Keratinocyte (primary cell): ENCODE results near the gene YTHDF2.
"Not testable (repeated sequence)": the region's sequence is repeated elsewhere in the genome, so short reads cannot be mapped to it uniquely, and the experiment has no call there.

Experiments
- EZH2 ChIP-seq: IDR thresholded peaks from one replicate; pipeline ENCODE4 v1.6.1; 2012; ENCODE audit warnings: inconsistent platforms, mild to moderate bottlenecking, low read length, moderate library complexity
- TF ChIP-seq, protein P1 (sequence below), 3 experiments: IDR thresholded peaks in 1 of 3; conservative IDR thresholded peaks in 1 of 3; optimal IDR thresholded peaks in 1 of 3; 2 replicates in 2 of 3; 3 replicates in 1 of 3; pipeline versions ENCODE3 to v1.5.1; 2011; ENCODE audit warnings: low read length in 3 of 3, mild to moderate bottlenecking in 3 of 3, moderate library complexity in 2 of 3, control low read depth in 1 of 3, inconsistent platforms in 1 of 3; ENCODE audit not compliant: insufficient read depth in 2 of 3; ENCODE audit errors: extremely low read depth in 1 of 3

DNA sequence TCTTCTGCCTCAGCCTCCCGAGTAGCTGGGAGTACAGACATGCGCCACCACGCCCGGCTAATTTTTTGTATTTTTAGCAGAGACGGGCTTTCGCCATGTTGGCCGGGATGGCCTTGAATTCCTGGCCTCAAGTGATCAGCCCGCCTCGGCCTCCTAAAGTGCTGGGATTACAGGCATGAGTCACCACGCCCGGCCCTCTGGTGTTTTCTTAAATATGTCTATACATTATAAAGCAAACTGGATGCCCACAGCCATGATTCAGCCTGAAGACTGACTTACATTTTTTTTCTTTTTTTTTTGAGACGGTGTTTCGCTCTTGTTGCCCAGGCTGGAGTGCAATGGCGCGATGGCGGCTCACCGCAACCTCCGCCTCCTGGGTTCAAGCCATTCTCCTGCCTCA is 14.8 kb upstream of the YTHDF2 start:
- TF ChIP-seq EZH2, result not testable (repeated sequence)
- TF ChIP-seq, protein P1, sequence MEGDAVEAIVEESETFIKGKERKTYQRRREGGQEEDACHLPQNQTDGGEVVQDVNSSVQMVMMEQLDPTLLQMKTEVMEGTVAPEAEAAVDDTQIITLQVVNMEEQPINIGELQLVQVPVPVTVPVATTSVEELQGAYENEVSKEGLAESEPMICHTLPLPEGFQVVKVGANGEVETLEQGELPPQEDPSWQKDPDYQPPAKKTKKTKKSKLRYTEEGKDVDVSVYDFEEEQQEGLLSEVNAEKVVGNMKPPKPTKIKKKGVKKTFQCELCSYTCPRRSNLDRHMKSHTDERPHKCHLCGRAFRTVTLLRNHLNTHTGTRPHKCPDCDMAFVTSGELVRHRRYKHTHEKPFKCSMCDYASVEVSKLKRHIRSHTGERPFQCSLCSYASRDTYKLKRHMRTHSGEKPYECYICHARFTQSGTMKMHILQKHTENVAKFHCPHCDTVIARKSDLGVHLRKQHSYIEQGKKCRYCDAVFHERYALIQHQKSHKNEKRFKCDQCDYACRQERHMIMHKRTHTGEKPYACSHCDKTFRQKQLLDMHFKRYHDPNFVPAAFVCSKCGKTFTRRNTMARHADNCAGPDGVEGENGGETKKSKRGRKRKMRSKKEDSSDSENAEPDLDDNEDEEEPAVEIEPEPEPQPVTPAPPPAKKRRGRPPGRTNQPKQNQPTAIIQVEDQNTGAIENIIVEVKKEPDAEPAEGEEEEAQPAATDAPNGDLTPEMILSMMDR (optimal IDR thresholded peaks at IDR 0.05 in 1 of 3, IDR thresholded peaks at IDR 0.05 in 1 of 3, conservative IDR thresholded peaks at IDR 0.05 in 1 of 3; ENCODE audit: extremely low read depth in 1 of 3, insufficient read depth in 2 of 3, low read length in 3 of 3), result not testable (repeated sequence)
